H1 (cell line): ENCODE data around the gene BLOC1S3. TPM values are rescaled to one million over a fixed set of nuclear protein-coding genes. Genes with fewer than 3 reads are reported as not detected.
A peak's percentile ranks its signal among the peaks of the same experiment; 100 is the strongest.

Experiments used
- CBX5 ChIP-seq: fragments of 300-800, 300-1000 bp; sonication (generic); IDR thresholded peaks from 2 replicates; pipeline ENCODE4 v1.7.1; 2016; ENCODE audit warnings: antibody characterized with exemption, low read length, low read depth
- EP300 ChIP-seq, 2 experiments: IDR thresholded peaks; 1 replicate in 1 of 2; 2 replicates in 1 of 2; pipeline ENCODE4 v1.6.1; 2011 to 2012; ENCODE audit warnings: low read depth in 2 of 2, low read length in 2 of 2, mild to moderate bottlenecking in 2 of 2, borderline replicate concordance in 1 of 2, inconsistent platforms in 1 of 2, moderate library complexity in 1 of 2
- EZH2 ChIP-seq: fragments of 200-600 bp; sonication (generic); IDR thresholded peaks from 2 replicates; pipeline ENCODE4 v1.7.1; 2012; ENCODE audit warnings: low read depth, mild to moderate bottlenecking, moderate library complexity, low read length, inconsistent platforms; ENCODE audit not compliant: severe bottlenecking
- FOSL1 ChIP-seq: IDR thresholded peaks from 2 replicates; pipeline ENCODE4 v1.6.1; 2011; ENCODE audit warnings: mild to moderate bottlenecking, low read depth, low read length, moderate library complexity; ENCODE audit not compliant: insufficient read depth
- GABPA ChIP-seq: IDR thresholded peaks from 2 replicates; pipeline ENCODE4 v1.6.1; 2011; ENCODE audit warnings: mild to moderate bottlenecking, low read length, moderate library complexity, borderline replicate concordance; ENCODE audit not compliant: insufficient read depth
- GTF2F1 ChIP-seq: IDR thresholded peaks from 2 replicates; pipeline ENCODE4 v1.6.1; 2012; ENCODE audit warnings: low read depth, low read length, improper control_type of control experiment, borderline replicate concordance
- HDAC6 ChIP-seq: IDR thresholded peaks from one replicate; pipeline ENCODE4 v1.7.1; 2012; ENCODE audit warnings: low read depth, mild to moderate bottlenecking, inconsistent platforms, low read length, moderate library complexity
- KDM4A ChIP-seq: IDR thresholded peaks from one replicate; pipeline ENCODE4 v1.7.1; 2012; ENCODE audit warnings: low read depth, mild to moderate bottlenecking, moderate library complexity, low read length, inconsistent platforms; ENCODE audit not compliant: severe bottlenecking
- KDM5A ChIP-seq: fragments of 200-600 bp; IDR thresholded peaks from 2 replicates; pipeline ENCODE4 v1.7.1; 2012; ENCODE audit warnings: mild to moderate bottlenecking, low read length, inconsistent platforms, mixed read lengths
- NRF1 ChIP-seq: IDR thresholded peaks from 2 replicates; pipeline ENCODE4 v1.6.1; 2011; ENCODE audit warnings: mild to moderate bottlenecking, low read depth, low read length, improper control_type of control experiment
- PHF8 ChIP-seq: fragments of 200-600 bp; sonication (generic); conservative IDR thresholded peaks from 2 replicates; pipeline ENCODE4 v1.7.1; 2012; ENCODE audit warnings: low read depth, mild to moderate bottlenecking, inconsistent platforms, low read length, moderate library complexity
- POLR2A ChIP-seq, 2 experiments: IDR thresholded peaks; 1 replicate in 1 of 2; 2 replicates in 1 of 2; pipeline ENCODE4 v1.6.1; 2011; ENCODE audit warnings: low read depth in 2 of 2, low read length in 2 of 2, mild to moderate bottlenecking in 2 of 2; ENCODE audit errors: control extremely low read depth in 1 of 2
- POLR2AphosphoS5 ChIP-seq: IDR thresholded peaks from 2 replicates; pipeline ENCODE4 v1.6.1; 2011; ENCODE audit warnings: low read depth, low read length
- SRF ChIP-seq: IDR thresholded peaks from 2 replicates; pipeline ENCODE4 v1.6.1; 2011; ENCODE audit warnings: mild to moderate bottlenecking, low read depth, low read length, moderate library complexity
- TAF7 ChIP-seq: optimal IDR thresholded peaks from 2 replicates; pipeline ENCODE3; 2011; ENCODE audit warnings: low read depth, mild to moderate bottlenecking, inconsistent platforms, low read length, moderate library complexity, borderline replicate concordance
- YY1 ChIP-seq: IDR thresholded peaks from 2 replicates; pipeline ENCODE4 v1.6.1; 2011; ENCODE audit warnings: low read depth, mild to moderate bottlenecking, low read length
- polyA plus RNA-seq, 7 experiments: library from polyadenylated mRNA; depleted of rRNA in 3 of 7; stranded (reverse) in 5 of 7; unstranded in 2 of 7; fragments of >200 nt in 5 of 7; fragments of 200-250 nt in 2 of 7; gene quantifications; 1 replicate in 5 of 7; 2 replicates in 1 of 7; 4 replicates in 1 of 7; pipeline versions ENCODE4 v1.2.1 to v1.2.3, GENCODE V29; 2011 to 2013; ENCODE audit warnings: missing spikeins in 2 of 7, mixed read lengths in 2 of 7
- total RNA-seq: library from RNA; stranded (reverse); fragmentation: NEBNext Ultra II Directional; extraction: Animal tissue kit (Norgen Biotek cat#: 25700); gene quantifications from 2 replicates; pipeline ENCODE4 v1.2.1, GENCODE V29; 2021

Gene BLOC1S3
- total and polyA plus RNA-seq, 2 of the 8 experiments (the other 6 are each of a cell fraction or from before 2014, with no cell fraction given) = 6.0 to 6.1 TPM

DNA sequence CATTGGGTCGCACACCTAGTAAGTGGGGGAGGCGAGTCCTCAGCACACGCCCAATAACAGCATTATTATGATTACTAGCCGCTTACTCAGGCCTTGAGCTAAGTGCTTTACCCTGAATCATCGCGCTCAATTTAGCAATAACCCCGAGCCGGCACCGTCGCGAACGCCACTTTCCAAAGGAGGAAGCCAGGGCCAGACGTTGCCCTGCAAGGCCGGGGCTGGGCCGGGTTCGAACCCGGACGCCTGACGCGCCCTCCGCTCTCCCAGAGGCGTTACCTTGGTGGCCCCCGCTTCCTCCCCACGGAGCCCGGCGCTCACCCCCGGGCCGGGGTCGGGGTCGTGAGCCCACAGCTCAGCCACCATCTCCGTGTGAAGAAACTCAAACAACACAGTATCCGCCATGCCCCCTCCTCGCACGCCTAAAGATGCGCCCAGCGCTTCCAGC lies 745 bp upstream of the BLOC1S3 start, which contains the start of gene TRAPPC6A (continued):
- TF ChIP-seq GTF2F1 (no peak), EZH2 (no peak), CBX5 (no peak), GABPA (no peak), EP300 (IDR thresholded peaks at IDR 0.05; ENCODE audit: borderline replicate concordance in 1 of 2, low read depth in 2 of 2, low read length in 2 of 2) (no peak), YY1 (peak; percentile 87), FOSL1 (no peak), HDAC6 (no peak), TAF7 (peak; percentile 62), PHF8 (peak; percentile 86), POLR2A (IDR thresholded peaks at IDR 0.05; ENCODE audit: control extremely low read depth in 1 of 2, low read depth in 2 of 2, low read length in 2 of 2) (peak in 1 of 2 experiments; percentile 77; a peak in 2 of 3 replicates), SRF (no peak), KDM5A (peak; percentile 71; the same call in 1 of the 2 replicates), KDM4A (peak; percentile 41), NRF1 (no peak), POLR2AphosphoS5 (peak; percentile 92)
